Measurements from ENCODE around the gene PNMA8C. TPM values are rescaled to one million over a fixed set of nuclear protein-coding genes. Genes with fewer than 3 reads are reported as not detected.
A peak's percentile ranks its signal among the peaks of the same experiment; 100 is the strongest.
"Not testable (repeated sequence)": the region's sequence is repeated elsewhere in the genome, so short reads cannot be mapped to it uniquely, and the experiment has no call there.

Gene PNMA8C
- total RNA-seq, 1 donor from 2014 or later: 0.98 TPM

- H3K9ac ChIP-seq (ENCODE audit: low read length): no peak overlapping the region
- no peak for DNase-seq (ENCODE audit: low read depth)
- peaks cover 8% of the 10 kb centered on the region for H3K4me1 Mint-ChIP-seq (ENCODE audit: low read depth, unreplicated experiment)
Measured at GRCh38 chr19:46446021-46446420, 17.3 kb upstream of the PNMA8C start.

GRCh38 chr19:46442808-46443450 lies 14.2 kb upstream of the PNMA8C start:
- Histone ChIP-seq H3K4me3 (ENCODE audit: insufficient read depth, low read depth, low read length) (no peak overlapping the region), H3K4me2 (ENCODE audit: low read length) (peak overlapping the region; percentile 32), H3K79me2 (ENCODE audit: insufficient read depth, low read length) (no peaks in the 10 kb centered on the region), H2AFZ (ENCODE audit: low read depth, low read length) (no peak overlapping the region), H3K27ac (ENCODE audit: low read depth, low read length) (no peak overlapping the region), H4K20me1 (ENCODE audit: insufficient read depth, low read length) (no peaks in the 10 kb centered on the region), H3K9me3 (ENCODE audit: insufficient read depth, low read depth, low read length) (no peaks in the 10 kb centered on the region), H3K9ac (ENCODE audit: low read length) (no peak overlapping the region), H3K4me1 (ENCODE audit: insufficient read depth, low read length) (peaks cover 3% of the 10 kb centered on the region), H3K27me3 (ENCODE audit: insufficient read depth, low read length) (no peaks in the 10 kb centered on the region), H3K36me3 (ENCODE audit: insufficient read depth, low read length) (no peaks in the 10 kb centered on the region)
- H3K36me3 Mint-ChIP-seq (ENCODE audit: low read depth, unreplicated experiment): no peaks in the 10 kb centered on the region
- H3K27ac Mint-ChIP-seq (ENCODE audit: unreplicated experiment): peak overlapping the region; percentile 7
- TF ChIP-seq CTCF (IDR thresholded peaks at IDR 0.05; ENCODE audit: insufficient read depth, low read depth, low read length) (no peak), EZH2 (IDR thresholded peaks at IDR 0.05; ENCODE audit: insufficient read depth, low read length) (no peak)
- peaks cover 8% of the 10 kb centered on the region for H3K4me1 Mint-ChIP-seq (ENCODE audit: low read depth, unreplicated experiment)
- no peaks in the 10 kb centered on the region for H3K27me3 Mint-ChIP-seq (ENCODE audit: low read depth, unreplicated experiment)
- peak; percentile 68 for DNase-seq (ENCODE audit: low read depth)
- peaks cover 2% of the 10 kb centered on the region for H3K9me3 Mint-ChIP-seq (ENCODE audit: unreplicated experiment)
- H3K4me3 Mint-ChIP-seq (ENCODE audit: unreplicated experiment): no peak overlapping the region
- FAIRE-seq: peak; percentile 34

More at GRCh38 chr19:46446021-46446420, 17.3 kb upstream of the PNMA8C start:
- Mint-ChIP-seq H3K36me3 (ENCODE audit: low read depth, unreplicated experiment) (no peaks in the 10 kb centered on the region), H3K9me3 (ENCODE audit: unreplicated experiment) (peaks cover 11% of the 10 kb centered on the region), H3K27ac (ENCODE audit: unreplicated experiment) (no peak overlapping the region), H3K27me3 (ENCODE audit: low read depth, unreplicated experiment) (no peaks in the 10 kb centered on the region), H3K4me3 (ENCODE audit: unreplicated experiment) (no peak overlapping the region)
- Histone ChIP-seq H3K4me1 (ENCODE audit: insufficient read depth, low read length) (peaks cover 3% of the 10 kb centered on the region), H3K27me3 (ENCODE audit: insufficient read depth, low read length) (no peaks in the 10 kb centered on the region), H3K4me2 (ENCODE audit: low read length) (no peak overlapping the region), H3K36me3 (ENCODE audit: insufficient read depth, low read length) (no peaks in the 10 kb centered on the region), H2AFZ (ENCODE audit: low read depth, low read length) (no peak overlapping the region), H3K4me3 (ENCODE audit: insufficient read depth, low read depth, low read length) (no peak overlapping the region), H3K27ac (ENCODE audit: low read depth, low read length) (no peak overlapping the region), H3K9me3 (ENCODE audit: insufficient read depth, low read depth, low read length) (no peaks in the 10 kb centered on the region), H4K20me1 (ENCODE audit: insufficient read depth, low read length) (no peaks in the 10 kb centered on the region), H3K79me2 (ENCODE audit: insufficient read depth, low read length) (no peaks in the 10 kb centered on the region)
- no peak for FAIRE-seq
- TF ChIP-seq EZH2 (IDR thresholded peaks at IDR 0.05; ENCODE audit: insufficient read depth, low read length) (no peak), CTCF (IDR thresholded peaks at IDR 0.05; ENCODE audit: insufficient read depth, low read depth, low read length) (no peak)

GRCh38 chr19:46441866-46442265 lies 13.1 kb upstream of the PNMA8C start:
- no peak for DNase-seq (ENCODE audit: low read depth)
- TF ChIP-seq EZH2 (IDR thresholded peaks at IDR 0.05; ENCODE audit: insufficient read depth, low read length) (no peak), CTCF (IDR thresholded peaks at IDR 0.05; ENCODE audit: insufficient read depth, low read depth, low read length) (no peak)
- H2AFZ ChIP-seq (ENCODE audit: low read depth, low read length): no peak overlapping the region

GRCh38 chr19:46435689-46436088 lies 7.0 kb upstream of the PNMA8C start:
- H3K36me3 Mint-ChIP-seq (ENCODE audit: low read depth, unreplicated experiment); H3K36me3 ChIP-seq (ENCODE audit: insufficient read depth, low read length); H3K4me1 ChIP-seq (ENCODE audit: insufficient read depth, low read length); H3K79me2 ChIP-seq (ENCODE audit: insufficient read depth, low read length); H2AFZ ChIP-seq (ENCODE audit: low read depth, low read length); H3K4me1 Mint-ChIP-seq (ENCODE audit: low read depth, unreplicated experiment); H3K4me3 Mint-ChIP-seq (ENCODE audit: unreplicated experiment); H3K4me3 ChIP-seq (ENCODE audit: insufficient read depth, low read depth, low read length); H3K9me3 ChIP-seq (ENCODE audit: insufficient read depth, low read depth, low read length); FAIRE-seq; H3K9ac ChIP-seq (ENCODE audit: low read length); H3K27me3 Mint-ChIP-seq (ENCODE audit: low read depth, unreplicated experiment); H3K27ac ChIP-seq (ENCODE audit: low read depth, low read length); H3K27ac Mint-ChIP-seq (ENCODE audit: unreplicated experiment); H3K9me3 Mint-ChIP-seq (ENCODE audit: unreplicated experiment); DNase-seq (ENCODE audit: low read depth); H3K4me2 ChIP-seq (ENCODE audit: low read length); H3K27me3 ChIP-seq (ENCODE audit: insufficient read depth, low read length); H4K20me1 ChIP-seq (ENCODE audit: insufficient read depth, low read length): not testable (repeated sequence)

More at GRCh38 chr19:46441866-46442265, 13.1 kb upstream of the PNMA8C start:
- peaks cover 3% of the 10 kb centered on the region for H3K4me1 ChIP-seq (ENCODE audit: insufficient read depth, low read length)
- H3K4me2 ChIP-seq (ENCODE audit: low read length): no peak overlapping the region
- no peak overlapping the region for H3K9ac ChIP-seq (ENCODE audit: low read length)
- no peaks in the 10 kb centered on the region for H4K20me1 ChIP-seq (ENCODE audit: insufficient read depth, low read length)
- no peak overlapping the region for H3K4me3 ChIP-seq (ENCODE audit: insufficient read depth, low read depth, low read length)
- H3K27me3 ChIP-seq (ENCODE audit: insufficient read depth, low read length): no peaks in the 10 kb centered on the region
- H3K4me1 Mint-ChIP-seq (ENCODE audit: low read depth, unreplicated experiment): peaks cover 5% of the 10 kb centered on the region
- no peak overlapping the region for H3K27ac ChIP-seq (ENCODE audit: low read depth, low read length)
- H3K9me3 ChIP-seq (ENCODE audit: insufficient read depth, low read depth, low read length): no peaks in the 10 kb centered on the region
- no peaks in the 10 kb centered on the region for H3K27me3 Mint-ChIP-seq (ENCODE audit: low read depth, unreplicated experiment)
- H3K9me3 Mint-ChIP-seq (ENCODE audit: unreplicated experiment): peaks cover 2% of the 10 kb centered on the region
- FAIRE-seq: no peak
- H3K27ac Mint-ChIP-seq (ENCODE audit: unreplicated experiment): no peak overlapping the region
- no peaks in the 10 kb centered on the region for H3K36me3 Mint-ChIP-seq (ENCODE audit: low read depth, unreplicated experiment)
- no peak overlapping the region for H3K4me3 Mint-ChIP-seq (ENCODE audit: unreplicated experiment)
- no peaks in the 10 kb centered on the region for H3K36me3 ChIP-seq (ENCODE audit: insufficient read depth, low read length)
- H3K79me2 ChIP-seq (ENCODE audit: insufficient read depth, low read length): no peaks in the 10 kb centered on the region

Measured in astrocyte (in vitro differentiated cells and primary cell).